ENCODE data around the gene PRKN.

Gene PRKN

DNA sequence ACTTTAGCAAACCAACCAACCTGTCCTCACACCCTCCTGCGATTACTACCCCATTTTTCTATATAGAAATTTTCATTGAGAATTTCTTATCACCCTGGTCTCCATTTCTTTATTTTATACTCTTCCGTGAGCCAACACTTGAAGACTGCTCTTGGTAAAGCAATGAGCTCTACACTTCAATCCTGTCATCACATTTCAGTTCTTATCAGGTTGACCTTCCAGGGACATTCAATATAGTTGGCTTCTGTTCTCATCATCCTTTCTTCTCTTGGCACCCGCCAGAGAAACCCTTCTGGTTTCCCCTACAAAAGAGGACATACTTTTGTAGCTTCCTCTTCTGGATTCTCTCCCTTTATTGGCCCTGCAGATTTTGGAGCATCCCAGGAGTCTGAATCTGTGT lies 279.3 kb downstream of the PRKN start:
- no peak for DNase-seq (ENCODE audit: low read depth)
- TF ChIP-seq, protein P1, sequence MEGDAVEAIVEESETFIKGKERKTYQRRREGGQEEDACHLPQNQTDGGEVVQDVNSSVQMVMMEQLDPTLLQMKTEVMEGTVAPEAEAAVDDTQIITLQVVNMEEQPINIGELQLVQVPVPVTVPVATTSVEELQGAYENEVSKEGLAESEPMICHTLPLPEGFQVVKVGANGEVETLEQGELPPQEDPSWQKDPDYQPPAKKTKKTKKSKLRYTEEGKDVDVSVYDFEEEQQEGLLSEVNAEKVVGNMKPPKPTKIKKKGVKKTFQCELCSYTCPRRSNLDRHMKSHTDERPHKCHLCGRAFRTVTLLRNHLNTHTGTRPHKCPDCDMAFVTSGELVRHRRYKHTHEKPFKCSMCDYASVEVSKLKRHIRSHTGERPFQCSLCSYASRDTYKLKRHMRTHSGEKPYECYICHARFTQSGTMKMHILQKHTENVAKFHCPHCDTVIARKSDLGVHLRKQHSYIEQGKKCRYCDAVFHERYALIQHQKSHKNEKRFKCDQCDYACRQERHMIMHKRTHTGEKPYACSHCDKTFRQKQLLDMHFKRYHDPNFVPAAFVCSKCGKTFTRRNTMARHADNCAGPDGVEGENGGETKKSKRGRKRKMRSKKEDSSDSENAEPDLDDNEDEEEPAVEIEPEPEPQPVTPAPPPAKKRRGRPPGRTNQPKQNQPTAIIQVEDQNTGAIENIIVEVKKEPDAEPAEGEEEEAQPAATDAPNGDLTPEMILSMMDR (IDR thresholded peaks at IDR 0.05; ENCODE audit: insufficient read depth, low read depth, low read length, missing control alignments), result no peak
- H3K4me3 ChIP-seq (ENCODE audit: low read length), result no peak overlapping the region

DNA sequence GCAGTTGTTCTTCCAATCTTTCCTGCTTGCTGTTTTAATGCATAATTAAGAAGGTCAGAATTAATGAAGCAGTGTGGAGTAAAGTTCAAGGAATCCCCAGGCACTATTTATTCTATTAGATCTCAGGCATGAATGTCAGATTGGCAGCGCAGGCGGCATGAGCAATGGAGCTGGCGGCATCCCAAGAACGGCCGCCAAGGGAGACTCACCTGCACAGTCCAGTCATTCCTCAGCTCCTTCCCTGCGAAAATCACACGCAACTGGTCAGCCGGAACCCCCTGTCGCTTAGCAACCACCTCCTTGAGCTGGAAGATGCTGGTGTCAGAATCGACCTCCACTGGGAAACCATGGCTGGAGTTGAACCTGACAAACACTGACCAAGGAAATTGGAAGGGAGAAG lies 284.5 kb downstream of the PRKN start:
- H3K4me3 ChIP-seq (ENCODE audit: low read length), result no peak overlapping the region
- TF ChIP-seq, protein P1 (IDR thresholded peaks at IDR 0.05; ENCODE audit: insufficient read depth, low read depth, low read length, missing control alignments), result no peak
- no peak for DNase-seq (ENCODE audit: low read depth)

DNA sequence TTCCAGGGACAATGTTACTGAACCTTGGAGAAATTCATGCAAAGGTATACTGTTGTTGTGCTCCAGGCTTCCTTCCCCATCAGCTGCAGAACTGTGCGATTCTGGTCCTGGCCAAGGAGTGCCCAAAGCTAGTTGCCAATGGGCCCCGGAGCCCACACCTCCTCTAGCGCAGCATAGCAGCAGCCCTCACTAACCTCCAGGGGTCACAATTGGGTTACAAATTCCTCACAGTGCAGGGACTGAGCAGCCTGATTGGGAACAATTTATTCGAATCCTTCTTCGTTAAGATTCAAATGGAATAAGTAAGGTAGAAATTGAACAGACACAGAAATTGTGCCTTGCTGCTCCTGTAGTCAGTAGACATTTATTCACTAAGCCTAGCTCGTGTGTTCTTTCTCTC lies 284.9 kb downstream of the PRKN start:
- H3K4me3 ChIP-seq (ENCODE audit: low read length), result no peak overlapping the region
- TF ChIP-seq, protein P1 (IDR thresholded peaks at IDR 0.05; ENCODE audit: insufficient read depth, low read depth, low read length, missing control alignments), result no peak
- no peak for DNase-seq (ENCODE audit: low read depth)

DNA sequence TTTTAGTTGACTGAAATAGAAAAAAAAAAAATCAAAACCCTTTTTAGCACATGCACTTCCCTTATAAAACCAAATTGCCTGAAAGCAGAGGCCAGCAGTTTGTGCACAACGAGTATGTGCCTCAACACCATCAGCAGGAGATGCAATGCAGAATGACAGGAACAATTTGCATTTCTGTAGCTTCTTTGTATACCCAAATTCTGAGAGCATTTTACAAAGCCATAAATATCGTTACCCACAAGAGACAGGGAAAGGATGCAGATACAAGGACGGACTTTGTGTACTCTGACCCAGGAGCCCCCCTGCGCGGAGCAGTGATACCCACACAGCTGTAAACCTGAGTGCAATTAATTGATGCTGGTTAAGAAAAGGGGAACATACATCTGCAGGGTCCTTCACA lies 285.6 kb downstream of the PRKN start:
- TF ChIP-seq, protein P1 (IDR thresholded peaks at IDR 0.05; ENCODE audit: insufficient read depth, low read depth, low read length, missing control alignments), result no peak
- no peak for DNase-seq (ENCODE audit: low read depth)
- H3K4me3 ChIP-seq (ENCODE audit: low read length), result no peak overlapping the region

DNA sequence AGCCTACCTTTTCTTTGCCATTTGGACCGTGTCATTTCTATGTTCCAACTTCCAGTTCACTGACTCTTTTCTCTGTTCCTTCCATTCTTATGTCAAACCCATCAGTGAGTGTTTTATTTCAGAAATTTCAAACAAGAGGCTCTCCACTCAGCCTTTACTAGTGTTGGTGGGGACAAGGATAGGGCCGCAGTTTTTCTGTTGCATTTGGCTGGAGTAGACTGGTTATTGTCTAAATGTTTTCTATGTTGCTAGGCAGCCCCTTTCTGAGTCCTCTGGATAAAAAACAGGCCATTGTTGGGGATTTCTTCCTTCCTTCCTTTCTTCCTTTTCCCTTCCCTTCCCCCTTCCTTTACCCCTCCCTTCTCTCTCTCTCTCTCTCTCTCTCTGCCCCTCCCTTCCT lies 288.6 kb downstream of the PRKN start:
- DNase-seq (ENCODE audit: low read depth), result no peak
- H3K4me3 ChIP-seq (ENCODE audit: low read length), result no peak overlapping the region
- TF ChIP-seq, protein P1 (IDR thresholded peaks at IDR 0.05; ENCODE audit: insufficient read depth, low read depth, low read length, missing control alignments), result no peak

DNA sequence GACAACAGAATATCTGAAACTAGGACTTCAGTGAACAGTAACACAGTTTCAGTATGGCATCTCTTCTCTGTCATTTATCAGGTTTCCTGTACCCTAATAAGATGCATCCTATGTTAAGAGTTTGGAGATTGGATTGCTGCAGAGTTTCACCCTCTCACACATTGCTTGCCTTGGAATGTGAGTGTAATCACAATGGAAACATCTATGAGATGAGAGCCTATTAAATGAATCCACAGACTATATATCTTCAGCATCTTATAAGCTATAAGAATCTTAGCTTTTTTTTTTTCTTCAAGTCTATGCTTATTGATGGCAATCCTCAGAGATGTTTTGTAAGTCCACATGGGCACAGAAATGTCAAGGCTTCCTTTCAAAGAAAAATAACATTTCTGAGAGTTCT lies 292.5 kb downstream of the PRKN start:
- DNase-seq (ENCODE audit: low read depth), result no peak
- H3K4me3 ChIP-seq (ENCODE audit: low read length), result no peak overlapping the region
- TF ChIP-seq, protein P1 (IDR thresholded peaks at IDR 0.05; ENCODE audit: insufficient read depth, low read depth, low read length, missing control alignments), result no peak

DNA sequence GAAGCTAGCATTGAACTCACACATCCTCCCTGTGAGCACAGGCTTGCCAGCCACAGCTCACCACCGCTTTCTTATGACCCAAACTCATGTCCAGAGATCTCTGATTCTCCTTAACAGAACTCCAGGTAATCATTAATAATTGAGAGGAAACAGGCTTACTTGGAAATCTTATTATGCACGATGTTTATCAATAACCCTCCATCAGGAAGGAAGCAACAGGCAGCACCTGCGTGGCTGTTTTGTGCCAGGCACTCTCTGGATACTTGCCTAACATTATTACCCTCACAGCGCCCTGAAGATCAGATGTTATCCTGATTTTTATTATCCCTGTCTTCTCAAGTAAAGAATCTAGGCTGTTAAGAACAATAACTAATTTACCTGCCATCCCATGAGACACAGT lies 306.6 kb downstream of the PRKN start:
- DNase-seq (ENCODE audit: low read depth), result no peak
- H3K4me3 ChIP-seq (ENCODE audit: low read length), result no peak overlapping the region
- TF ChIP-seq, protein P1 (IDR thresholded peaks at IDR 0.05; ENCODE audit: insufficient read depth, low read depth, low read length, missing control alignments), result no peak

Measured in epithelial cell of esophagus (primary cell).